Right atrium auricular region (tissue), 2 donors: ENCODE measurements around the gene PES1. TPM values are rescaled to one million over a fixed set of nuclear protein-coding genes. Genes with fewer than 3 reads are reported as not detected.

Experiments used
- DNase-seq: peaks from one replicate; pipeline ENCODE4 v3.0.0-alpha.2; 2019; ENCODE audit warnings: low spot score
- H3K27ac ChIP-seq, 2 donors: fragments of 200-600 bp; sonication (generic); 1 replicate in 1 of 2; 2 replicates in 1 of 2; pipeline ENCODE4 v1.5.1; 2016 to 2019
- H3K27me3 ChIP-seq, 2 donors: fragments of 200-600 bp; sonication (generic); one replicate each; pipeline versions ENCODE4 v1.5.1 to v1.6.0; 2017 to 2019
- H3K36me3 ChIP-seq: fragments of 200-600 bp; sonication (generic); one replicate; pipeline ENCODE4 v1.5.1; 2016
- H3K4me1 ChIP-seq, 2 donors: fragments of 200-600 bp; sonication (generic); one replicate each; pipeline versions ENCODE4 v1.5.1 to v1.6.0; 2017 to 2019
- H3K4me3 ChIP-seq, 2 donors: fragments of 200-600 bp; sonication (generic); 1 replicate in 1 of 2; 2 replicates in 1 of 2; pipeline ENCODE4 v1.5.1; 2017 to 2019; ENCODE audit warnings: mild to moderate bottlenecking in 1 of 2, moderate library complexity in 1 of 2
- H3K9me3 ChIP-seq, 2 donors: fragments of 200-600 bp; sonication (generic); one replicate each; pipeline ENCODE4 v1.5.1; 2019
- CTCF ChIP-seq, 2 donors: fragments of 200-600 bp; sonication (generic); IDR thresholded peaks; one replicate each; pipeline ENCODE4 v1.5.1; 2019; ENCODE audit warnings: antibody characterized with exemption in 2 of 2
- total RNA-seq, 2 donors: library from RNA; depleted of rRNA; stranded (reverse); fragments of >200 nt; gene quantifications; one replicate each; pipeline ENCODE4 v1.1.0, GENCODE V29; 2016

Gene PES1
- total RNA-seq, 2 donors from 2014 or later: 13.2 to 33.5 TPM

GRCh38 chr22:30610299-30610698 lies 18.6 kb upstream of the PES1 start:
- Histone ChIP-seq H3K4me3 (no peak overlapping the region), H3K27ac (no peak overlapping the region), H3K27me3 (no peaks in the 10 kb centered on the region), H3K4me1 (peaks cover 0 to 42% of the 10 kb centered on the region in 2 donors), H3K36me3 (peaks cover 3% of the 10 kb centered on the region), H3K9me3 (no peaks in the 10 kb centered on the region)
- DNase-seq: peak; percentile 64
- no peak for TF ChIP-seq CTCF (IDR thresholded peaks at IDR 0.05)

- H3K4me1 ChIP-seq: peaks cover 0 to 42% of the 10 kb centered on the region in 2 donors
Observed at GRCh38 chr22:30609260-30610185, 17.8 kb upstream of the PES1 start.

GRCh38 chr22:30607939-30608338 lies 16.2 kb upstream of the PES1 start:
- Histone ChIP-seq H3K36me3 (peaks cover 3% of the 10 kb centered on the region), H3K27me3 (no peaks in the 10 kb centered on the region), H3K27ac (peak overlapping the region; percentile 64 to 72), H3K9me3 (no peaks in the 10 kb centered on the region), H3K4me3 (peak overlapping the region; percentile 51 to 62), H3K4me1 (peaks cover 0 to 42% of the 10 kb centered on the region in 2 donors)
- no peak for DNase-seq
- no peak for TF ChIP-seq CTCF (IDR thresholded peaks at IDR 0.05)

More at GRCh38 chr22:30609260-30610185, 17.8 kb upstream of the PES1 start:
- Histone ChIP-seq H3K9me3 (no peaks in the 10 kb centered on the region), H3K4me3 (peak overlapping the region in 1 of 2 donors; percentile 8), H3K27ac (peak overlapping the region; percentile 64 to 72), H3K36me3 (peaks cover 3% of the 10 kb centered on the region), H3K27me3 (no peaks in the 10 kb centered on the region)
- TF ChIP-seq CTCF (IDR thresholded peaks at IDR 0.05): no peak
- peak; percentile 79 for DNase-seq

- peaks cover 0 to 42% of the 10 kb centered on the region in 2 donors for H3K4me1 ChIP-seq
Observed at GRCh38 chr22:30607300-30607930, 15.7 kb upstream of the PES1 start.

More at GRCh38 chr22:30607300-30607930, 15.7 kb upstream of the PES1 start:
- Histone ChIP-seq H3K27ac (peak overlapping the region; percentile 64 to 72), H3K27me3 (no peaks in the 10 kb centered on the region), H3K9me3 (no peaks in the 10 kb centered on the region), H3K4me3 (peak overlapping the region; percentile 51 to 62), H3K36me3 (no peaks in the 10 kb centered on the region)
- no peak for TF ChIP-seq CTCF (IDR thresholded peaks at IDR 0.05)
- no peak for DNase-seq
